PC-9 (cell line): ENCODE data around the gene ARIH2. TPM values are rescaled to one million over a fixed set of nuclear protein-coding genes. Genes with fewer than 3 reads are reported as not detected.
A peak's percentile ranks its signal among the peaks of the same experiment; 100 is the strongest.

Experiments
- BruUV-seq: library from RNA; stranded (reverse); fragments of 400-500 nt; replicated peaks from 2 replicates; lab custom pipeline; 2021; lab: Mats Ljungman, UMichigan
- CTCF ChIA-PET: fragments of 300-600 bp; sonication (Branson Sonifier 250); formaldehyde crosslinking; loops from one replicate; lab custom pipeline; 2022; ENCODE audit warnings: antibody characterized with exemption; lab: Charles Lee
- POLR2A ChIA-PET: fragments of 300-600 bp; sonication (Branson Sonifier 250); formaldehyde crosslinking; loops from one replicate; lab custom pipeline; 2022; ENCODE audit warnings: antibody characterized with exemption; ENCODE audit not compliant: unreplicated experiment; lab: Charles Lee
- DNase-seq, 2 experiments: peaks; one replicate each; pipeline versions ENCODE4 v3.0.0 to v3.0.0-alpha.2; 2015 to 2022; ENCODE audit warnings: mixed read lengths in 1 of 2
- H2AFZ ChIP-seq: fragments of 200-600 bp; sonication (generic); 2 replicates; pipeline ENCODE4 v1.8.1; 2017; ENCODE audit warnings: antibody characterized with exemption
- H3F3A ChIP-seq: fragments of 200-600 bp; sonication (generic); 2 replicates; pipeline ENCODE4 v1.8.1; 2017; ENCODE audit warnings: antibody characterized with exemption, mild to moderate bottlenecking, low read depth; ENCODE audit not compliant: insufficient read depth
- H3K27ac ChIP-seq: fragments of 200-600 bp; sonication (generic); 2 replicates; pipeline ENCODE4 v1.6.1; 2016; ENCODE audit warnings: mixed run types
- H3K27me3 ChIP-seq: fragments of 200-600 bp; sonication (generic); 2 replicates; pipeline ENCODE4 v1.6.1; 2016; ENCODE audit warnings: low read depth, mixed run types; ENCODE audit not compliant: insufficient read depth
- H3K36me3 ChIP-seq: fragments of 200-600 bp; sonication (generic); 2 replicates; pipeline ENCODE4 v1.6.1; 2016; ENCODE audit warnings: low read depth, mixed run types
- H3K4me1 ChIP-seq: fragments of 200-600 bp; sonication (generic); replicated peaks from 2 replicates; pipeline ENCODE4 v1.6.1; 2016; ENCODE audit warnings: mixed run types; ENCODE audit not compliant: insufficient read depth
- H3K4me2 ChIP-seq: fragments of 200-600 bp; sonication (generic); 2 replicates; pipeline ENCODE4 v1.6.1; 2017; ENCODE audit warnings: mixed run types
- H3K4me3 ChIP-seq: fragments of 200-600 bp; sonication (generic); 2 replicates; pipeline ENCODE4 v1.6.1; 2016; ENCODE audit warnings: mixed run types
- H3K79me2 ChIP-seq: fragments of 200-600 bp; sonication (generic); 2 replicates; pipeline ENCODE4 v1.6.1; 2017; ENCODE audit warnings: low read depth, mixed run types
- H3K9me2 ChIP-seq: fragments of 200-600 bp; sonication (generic); 2 replicates; pipeline ENCODE4 v1.8.1; 2017; ENCODE audit warnings: mild to moderate bottlenecking; ENCODE audit not compliant: insufficient read depth
- H3K9me3 ChIP-seq: fragments of 200-600 bp; sonication (generic); 2 replicates; pipeline ENCODE4 v1.8.1; 2016; ENCODE audit warnings: low read depth; ENCODE audit not compliant: insufficient read depth
- H4K20me1 ChIP-seq: fragments of 200-600 bp; sonication (generic); 2 replicates; pipeline ENCODE4 v1.8.1; 2017; ENCODE audit not compliant: insufficient read depth
- CTCF ChIP-seq: fragments of 200-600 bp; sonication (generic); conservative IDR thresholded peaks from 2 replicates; pipeline ENCODE4 v1.6.1; 2017; ENCODE audit warnings: mixed run types, antibody characterized with exemption, mild to moderate bottlenecking, moderate library complexity
- EZH2 ChIP-seq: fragments of 200-600 bp; sonication (generic); IDR thresholded peaks from 2 replicates; pipeline ENCODE4 v1.8.0; 2017; ENCODE audit warnings: antibody characterized with exemption, low read depth
- intact Hi-C: fragments of 100-400 bp; cut with micrococcal nuclease; formaldehyde crosslinking; loops from one replicate; pipeline ENCODE4 v1.10.0; 2022; ENCODE audit not compliant: unreplicated experiment
- total RNA-seq: library from RNA; stranded (reverse); gene quantifications from 2 replicates; pipeline ENCODE4 v1.2.3, GENCODE V29; 2021

Gene ARIH2
- total RNA-seq, 1 experiment from 2014 or later: 86.1 TPM

- Histone ChIP-seq H3K4me2 (no peak overlapping the region), H3K27ac (no peak overlapping the region), H3F3A (peaks cover 7% of the 10 kb centered on the region; the same call in 1 of the 2 replicates), H3K79me2 (peaks cover 91% of the 10 kb centered on the region), H3K4me1 (0 out of 2 replicates have a peak, but pooled peaks cover 13% of the 10 kb centered on the region), H4K20me1 (peaks cover 65% of the 10 kb centered on the region), H3K36me3 (peaks cover 32% of the 10 kb centered on the region; the same call in 1 of the 2 replicates), H2AFZ (no peak overlapping the region), H3K9me2 (no peaks in the 10 kb centered on the region), H3K4me3 (no peak overlapping the region), H3K27me3 (no peaks in the 10 kb centered on the region), H3K9me3 (no peaks in the 10 kb centered on the region)
- no TSS peak for BruUV-seq
- CTCF ChIA-PET: no interaction called here
- DNase-seq: no peak
- POLR2A ChIA-PET: interaction anchor here (0.5 to 0.7 kb wide), 3 partner anchors 59 to 488 kb away, joined by 4 to 11 read pairs (median 5); no protein-coding TSS in a partner anchor
- intact Hi-C loops: no loop called here
- TF ChIP-seq CTCF (no peak), EZH2 (no peak)
Measured at GRCh38 chr3:48930590-48930989, 11.9 kb downstream of the ARIH2 start.

DNA sequence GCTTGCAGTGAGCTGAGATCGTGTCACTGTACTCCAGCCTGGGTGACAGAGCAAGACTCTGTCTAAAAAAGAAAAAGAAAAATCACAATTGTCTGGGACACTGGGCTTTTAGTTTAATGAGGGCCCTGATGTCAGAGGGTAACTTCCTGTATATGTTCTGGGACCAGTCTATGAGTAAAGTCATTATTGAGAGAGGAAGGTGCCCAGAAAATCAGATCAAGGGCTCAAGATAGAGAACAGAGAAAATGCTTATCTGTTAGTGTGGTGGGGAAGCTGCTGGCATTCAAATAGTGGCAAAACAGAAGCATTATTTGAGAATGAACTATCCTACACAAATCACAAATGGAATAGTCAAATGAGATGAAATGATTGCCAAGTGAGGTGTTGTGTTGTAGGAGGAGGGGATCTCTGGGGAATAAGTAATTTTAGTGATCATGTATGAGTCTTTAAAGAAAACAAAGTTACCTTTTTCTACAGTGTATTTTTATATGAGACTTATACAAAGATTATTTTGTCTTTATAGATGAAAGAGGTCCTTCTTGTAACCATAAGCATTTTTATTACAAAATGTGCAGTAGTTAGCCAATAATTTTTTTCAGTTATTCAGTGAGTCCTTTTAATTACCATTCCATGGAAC lies 13.4 kb downstream of the ARIH2 start:
- H3K27me3 ChIP-seq: no peaks in the 10 kb centered on the region
- H3K9me3 ChIP-seq: no peaks in the 10 kb centered on the region
- TF ChIP-seq EZH2 (no peak), CTCF (no peak)
- H3K36me3 ChIP-seq: peaks cover 32% of the 10 kb centered on the region; the same call in 1 of the 2 replicates
- peaks cover 10% of the 10 kb centered on the region; the same call in 1 of the 2 replicates for H3F3A ChIP-seq
- POLR2A ChIA-PET: interaction anchor here (0.6 kb wide), 1 partner anchor 13 kb away, joined by 3 read pairs; the partner anchor contains the start of gene ARIH2
- no peaks in the 10 kb centered on the region for H3K9me2 ChIP-seq
- no peak overlapping the region for H3K4me3 ChIP-seq
- H3K79me2 ChIP-seq: peaks cover 85% of the 10 kb centered on the region
- intact Hi-C loops: no loop called here
- 0 out of 2 replicates have a peak, but pooled peaks cover 2% of the 10 kb centered on the region for H3K4me1 ChIP-seq
- no peak for DNase-seq
- CTCF ChIA-PET: no interaction called here
- BruUV-seq: no TSS peak
- 0 out of 2 replicates have a peak overlapping the region, but pooled peaks have one; percentile 16 for H3K27ac ChIP-seq
- H2AFZ ChIP-seq: no peak overlapping the region
- no peak overlapping the region for H3K4me2 ChIP-seq
- H4K20me1 ChIP-seq: peaks cover 53% of the 10 kb centered on the region

GRCh38 chr3:48934333-48934991 lies 15.8 kb downstream of the ARIH2 start:
- H3K9me2 ChIP-seq: no peaks in the 10 kb centered on the region
- intact Hi-C loops: no loop called here
- H3K9me3 ChIP-seq: no peaks in the 10 kb centered on the region
- no TSS peak for BruUV-seq
- no peaks in the 10 kb centered on the region for H3K27me3 ChIP-seq
- peaks cover 17% of the 10 kb centered on the region; the same call in 1 of the 2 replicates for H3K36me3 ChIP-seq
- peaks cover 3% of the 10 kb centered on the region; the same call in 1 of the 2 replicates for H3F3A ChIP-seq
- no peak overlapping the region for H3K27ac ChIP-seq
- H2AFZ ChIP-seq: no peak overlapping the region
- peaks cover 72% of the 10 kb centered on the region for H3K79me2 ChIP-seq
- H3K4me2 ChIP-seq: no peak overlapping the region
- no peaks in the 10 kb centered on the region for H3K4me1 ChIP-seq
- no peak for DNase-seq
- POLR2A ChIA-PET: interaction anchor here (0.7 kb wide), 1 partner anchor 406 kb away, joined by 5 read pairs; no protein-coding TSS in a partner anchor
- H4K20me1 ChIP-seq: peaks cover 34% of the 10 kb centered on the region
- TF ChIP-seq EZH2: no peak
- no peak for TF ChIP-seq CTCF
- no peak overlapping the region for H3K4me3 ChIP-seq
- CTCF ChIA-PET: no interaction called here
